HUDEP-2 (cell line): ENCODE results near the gene PTOV1.

Experiments used
- DNase-seq, 76 experiments: peaks; one replicate each; lab custom pipeline; 2025; ENCODE audit not compliant: unreplicated experiment in 76 of 76; lab: John Stamatoyannopoulos, UW

The PTOV1 gene

GRCh38 chr19:49857061-49857837, 6.3 kb downstream of the PTOV1 start:
- DNase-seq: no peak

GRCh38 chr19:49857838-49858087, 6.8 kb downstream of the PTOV1 start:
- DNase-seq: no peak

- DNase-seq: no peak
These were observed 7.4 kb downstream of the PTOV1 start for GRCh38 chr19:49858088-49858985.

- DNase-seq: no peak
These were observed 8.8 kb downstream of the PTOV1 start for GRCh38 chr19:49859682-49860335.

- no peak for DNase-seq
These were observed 9.6 kb downstream of the PTOV1 start for GRCh38 chr19:49860336-49861102.

- DNase-seq: peak in 4 of 76 experiments; percentile 12 to 44 (median 30)
These were observed 10.1 kb downstream of the PTOV1 start for GRCh38 chr19:49861107-49861506.

GRCh38 chr19:49861541-49862378, 10.8 kb downstream of the PTOV1 start:
- DNase-seq: no peak

- DNase-seq: peak in 32 of 76 experiments; percentile 14 to 65 (median 38)
These were observed 11.7 kb downstream of the PTOV1 start for GRCh38 chr19:49862391-49863253.

GRCh38 chr19:49863254-49863934, 12.4 kb downstream of the PTOV1 start:
- DNase-seq: no peak

- DNase-seq: no peak
These were observed 13.0 kb downstream of the PTOV1 start for GRCh38 chr19:49863935-49864320.

- DNase-seq: no peak
These were observed 13.9 kb downstream of the PTOV1 start for GRCh38 chr19:49864890-49865289.

GRCh38 chr19:49866933-49867782, 16.2 kb downstream of the PTOV1 start, which contains the start of gene PNKP:
PNKP (minus strand) TSS chr19:49867576; CDS start chr19:49867204, 372 bp downstream.
- peak in 75 of 76 experiments; percentile 70 to 99 (median 92) for DNase-seq

GRCh38 chr19:49869009-49869483, 18.1 kb downstream of the PTOV1 start:
- DNase-seq: peak in 3 of 76 experiments; percentile 79 to 95 (median 85)

GRCh38 chr19:49869484-49870308, 18.7 kb downstream of the PTOV1 start:
- DNase-seq: peak; percentile 87 to 100 (median 99)

GRCh38 chr19:49870309-49870901, 19.4 kb downstream of the PTOV1 start:
- peak in 58 of 76 experiments; percentile 25 to 93 (median 64) for DNase-seq
